ENCODE measurements around the gene TMEM204. TPM values are rescaled to one million over a fixed set of nuclear protein-coding genes. Genes with fewer than 3 reads are reported as not detected.

The TMEM204 gene
- total RNA-seq, 1 donor from 2014 or later: 37.2 TPM

DNA sequence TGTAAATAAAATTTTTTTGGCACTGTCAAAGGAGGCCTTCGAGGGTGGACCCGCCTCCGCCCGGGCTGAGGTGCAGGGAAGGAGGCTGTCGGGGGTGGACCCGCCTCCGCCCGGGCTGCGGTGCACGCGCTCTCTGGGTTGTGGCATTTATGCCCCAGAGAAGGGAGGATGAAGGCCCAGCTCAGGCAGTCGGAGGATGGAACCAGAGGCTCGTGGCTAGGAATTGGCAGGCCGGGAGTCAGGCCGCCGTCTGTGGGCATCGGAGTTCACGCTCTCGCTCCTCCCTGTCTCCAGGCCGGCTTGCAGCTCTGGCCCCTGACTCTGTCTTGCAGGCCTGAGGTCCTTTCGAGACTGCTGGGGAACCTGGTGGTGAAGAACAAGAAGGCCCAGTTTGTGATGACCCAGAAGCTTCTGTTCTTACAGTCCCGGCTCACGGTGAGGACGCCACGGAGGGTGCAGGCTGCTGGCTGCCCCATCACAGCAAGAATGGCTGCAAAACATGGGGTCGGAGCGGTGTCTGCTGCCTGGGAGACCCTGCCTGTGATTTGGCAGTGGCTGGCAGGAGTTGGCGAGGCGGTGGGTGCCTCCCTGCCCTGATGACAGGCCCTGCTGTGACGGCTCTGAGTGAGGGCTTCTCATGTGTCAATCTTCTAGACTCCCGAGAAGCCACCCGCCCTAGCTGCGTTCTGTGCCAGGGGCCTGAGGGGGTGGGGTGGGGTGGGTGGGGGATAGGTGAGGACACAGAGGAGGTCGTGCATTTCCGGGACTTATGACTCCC is 34.4 kb upstream of the TMEM204 start:
- DNase-seq (ENCODE audit: low spot score): no peak

DNA sequence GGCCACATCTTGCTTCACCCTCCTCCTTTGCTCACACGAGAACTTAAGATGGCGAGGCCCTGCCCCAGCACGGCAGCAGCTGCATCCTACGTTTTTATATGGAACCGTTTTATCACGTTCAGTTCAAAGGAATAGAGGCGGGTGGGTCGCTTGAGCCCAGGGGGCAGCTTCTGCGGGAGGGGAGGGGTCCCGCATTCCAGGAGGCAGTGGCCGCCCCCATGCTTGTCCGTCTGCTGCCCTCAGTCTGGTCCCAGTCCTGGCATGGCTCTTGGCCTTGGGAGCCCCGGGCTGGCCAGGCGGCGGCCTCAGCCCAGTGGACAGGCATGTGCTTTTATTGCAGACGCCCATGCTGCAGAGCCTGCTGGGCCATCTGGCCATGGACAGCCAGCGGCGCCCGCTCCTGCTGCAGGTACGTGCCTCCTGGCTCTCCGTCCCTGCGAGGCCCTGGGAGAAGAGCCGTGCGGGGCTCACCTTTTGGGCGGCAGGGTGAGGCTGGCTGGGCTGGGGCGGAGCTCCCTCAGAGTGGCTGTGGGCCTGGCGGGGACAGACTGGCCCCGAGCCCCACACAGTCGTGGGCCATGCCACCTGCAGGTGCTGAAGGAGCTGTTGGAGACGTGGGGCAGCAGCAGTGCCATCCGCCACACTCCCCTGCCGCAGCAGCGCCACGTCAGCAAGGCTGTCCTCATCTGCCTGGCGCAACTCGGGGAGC is 33.6 kb upstream of the TMEM204 start:
- DNase-seq (ENCODE audit: low spot score): no peak

DNA sequence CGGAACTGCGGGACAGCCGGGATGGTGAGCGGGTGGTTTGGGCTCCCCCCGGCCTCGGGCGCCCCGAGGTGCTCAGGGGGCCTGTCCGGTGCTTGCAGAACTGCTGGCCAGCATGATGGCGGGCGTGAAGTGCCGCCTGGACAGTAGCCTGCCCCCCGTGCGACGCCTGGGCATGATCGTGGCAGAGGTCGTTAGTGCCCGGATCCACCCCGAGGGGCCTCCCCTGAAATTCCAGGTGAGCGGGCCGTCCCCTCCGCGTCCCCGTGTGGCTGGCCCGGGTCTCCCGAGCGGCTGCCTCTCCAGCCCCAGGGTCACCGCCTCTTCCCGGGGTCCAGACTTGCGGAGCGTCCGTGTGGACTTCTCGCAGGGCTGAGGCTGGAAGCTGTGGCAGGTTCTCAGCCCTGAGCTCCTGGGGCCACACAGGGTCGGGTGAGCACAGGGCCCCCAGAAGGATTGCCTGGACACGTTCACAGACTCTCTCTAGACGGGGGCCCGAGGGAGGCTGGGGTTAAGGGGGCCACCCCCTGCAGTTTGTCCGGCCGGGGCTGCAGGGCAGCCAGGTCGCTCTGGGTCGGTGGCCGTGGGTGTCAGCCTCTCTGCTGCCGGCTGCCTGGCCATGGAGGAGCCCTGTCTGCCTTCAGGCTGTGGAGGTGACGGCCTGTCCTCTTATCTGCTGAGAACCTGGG is 32.9 kb upstream of the TMEM204 start:
- no peak for DNase-seq (ENCODE audit: low spot score)

DNA sequence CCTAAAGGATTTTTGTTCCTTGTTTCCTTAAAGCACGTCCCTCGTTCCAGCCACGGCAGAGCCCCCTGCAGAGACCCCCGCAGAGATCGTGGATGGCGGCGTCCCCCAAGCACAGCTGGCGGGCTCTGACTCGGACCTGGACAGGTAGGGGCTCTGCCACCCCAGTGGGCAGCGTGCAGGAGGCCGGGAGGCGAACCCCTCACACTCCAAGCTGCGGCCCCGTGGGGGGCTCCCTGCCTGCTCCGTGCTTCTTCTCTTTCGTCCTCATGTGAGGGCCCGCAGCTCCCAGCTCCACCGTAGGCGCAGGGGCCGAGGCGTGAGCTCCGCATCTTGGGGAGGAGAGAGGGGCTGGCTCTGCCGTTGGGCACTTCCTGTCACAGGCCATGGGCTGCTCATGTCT is 31.8 kb upstream of the TMEM204 start:
- no peak for DNase-seq (ENCODE audit: low spot score)

DNA sequence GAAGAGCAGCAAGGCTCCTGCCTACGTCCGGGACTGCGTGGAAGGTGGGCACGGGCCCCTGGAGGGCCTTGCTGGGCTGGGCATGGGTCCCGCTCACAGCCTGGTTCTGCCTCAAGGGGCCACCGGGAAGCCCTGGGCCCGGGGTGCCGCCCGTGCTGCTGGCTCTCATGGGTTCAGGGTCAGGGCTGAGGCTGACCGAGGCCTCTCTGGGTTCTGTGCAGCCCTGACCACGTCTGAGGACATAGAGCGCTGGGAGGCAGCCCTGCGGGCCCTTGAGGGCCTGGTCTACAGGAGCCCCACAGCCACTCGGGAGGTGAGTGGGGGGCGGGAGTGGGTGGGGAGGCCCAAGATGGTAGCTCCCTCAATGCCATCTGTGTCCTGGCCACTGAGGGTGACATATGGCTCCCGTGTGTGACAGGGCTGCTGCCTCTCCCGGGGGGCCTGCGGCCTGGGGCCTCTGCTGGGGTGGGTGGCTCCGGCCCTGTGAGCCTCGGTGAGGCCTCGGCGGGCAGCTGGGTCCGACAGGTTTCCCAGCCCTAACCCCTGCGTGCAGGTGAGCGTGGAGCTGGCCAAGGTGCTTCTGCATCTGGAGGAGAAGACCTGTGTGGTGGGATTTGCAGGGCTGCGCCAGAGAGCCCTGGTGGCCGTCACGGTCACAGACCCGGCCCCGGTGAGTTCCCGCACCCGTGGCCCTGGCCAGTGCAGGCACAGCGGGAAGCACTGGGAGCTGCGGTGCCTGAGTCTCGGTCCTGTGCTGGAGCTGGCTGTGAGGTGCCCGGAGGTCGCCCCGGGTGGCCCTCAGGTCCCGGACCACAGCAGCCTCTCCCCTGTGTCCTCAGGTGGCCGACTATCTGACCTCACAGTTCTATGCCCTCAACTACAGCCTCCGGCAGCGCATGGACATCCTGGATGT is 31.1 kb upstream of the TMEM204 start:
- no peak for DNase-seq (ENCODE audit: low spot score)

DNA sequence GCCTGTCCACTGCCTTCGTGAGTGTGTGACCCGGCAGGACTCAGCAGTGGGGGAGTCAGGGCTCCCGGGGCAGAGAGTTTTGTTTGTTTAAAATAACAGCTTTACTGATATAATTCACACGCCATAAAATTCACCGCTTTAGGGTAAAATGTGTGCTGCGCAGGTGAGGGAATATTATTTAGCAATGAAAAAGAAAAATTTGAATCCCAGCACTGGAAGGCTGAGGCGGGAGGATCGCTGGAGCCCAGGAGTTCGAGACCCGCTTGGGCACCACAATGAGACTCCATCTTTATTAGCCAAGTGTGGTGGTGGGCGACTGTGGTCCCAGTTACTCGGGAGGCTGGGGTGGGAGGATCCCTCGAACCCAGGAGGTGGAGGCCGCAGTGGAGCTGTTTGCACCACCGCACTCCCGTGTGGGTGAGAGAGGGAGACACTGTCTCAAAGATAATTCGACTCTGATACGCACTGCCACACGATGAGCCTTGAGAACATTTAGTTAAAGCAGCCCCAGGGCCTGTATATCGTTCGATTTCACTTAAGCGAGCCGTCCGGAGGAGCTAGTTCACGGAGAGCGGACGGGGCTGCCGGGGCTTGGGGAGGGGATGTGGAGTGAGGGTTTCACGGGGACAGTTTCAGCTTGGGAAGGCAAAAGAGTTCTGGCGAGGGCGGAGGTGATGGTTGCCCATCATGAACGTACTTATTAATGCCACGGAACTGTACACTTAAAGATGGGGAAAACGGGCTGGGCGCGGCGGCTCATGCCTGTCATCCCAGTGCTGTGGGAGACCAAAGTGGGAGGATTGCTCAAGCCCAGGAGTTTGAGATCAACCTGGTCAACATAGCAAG is 30.1 kb upstream of the TMEM204 start:
- DNase-seq (ENCODE audit: low spot score): no peak

DNA sequence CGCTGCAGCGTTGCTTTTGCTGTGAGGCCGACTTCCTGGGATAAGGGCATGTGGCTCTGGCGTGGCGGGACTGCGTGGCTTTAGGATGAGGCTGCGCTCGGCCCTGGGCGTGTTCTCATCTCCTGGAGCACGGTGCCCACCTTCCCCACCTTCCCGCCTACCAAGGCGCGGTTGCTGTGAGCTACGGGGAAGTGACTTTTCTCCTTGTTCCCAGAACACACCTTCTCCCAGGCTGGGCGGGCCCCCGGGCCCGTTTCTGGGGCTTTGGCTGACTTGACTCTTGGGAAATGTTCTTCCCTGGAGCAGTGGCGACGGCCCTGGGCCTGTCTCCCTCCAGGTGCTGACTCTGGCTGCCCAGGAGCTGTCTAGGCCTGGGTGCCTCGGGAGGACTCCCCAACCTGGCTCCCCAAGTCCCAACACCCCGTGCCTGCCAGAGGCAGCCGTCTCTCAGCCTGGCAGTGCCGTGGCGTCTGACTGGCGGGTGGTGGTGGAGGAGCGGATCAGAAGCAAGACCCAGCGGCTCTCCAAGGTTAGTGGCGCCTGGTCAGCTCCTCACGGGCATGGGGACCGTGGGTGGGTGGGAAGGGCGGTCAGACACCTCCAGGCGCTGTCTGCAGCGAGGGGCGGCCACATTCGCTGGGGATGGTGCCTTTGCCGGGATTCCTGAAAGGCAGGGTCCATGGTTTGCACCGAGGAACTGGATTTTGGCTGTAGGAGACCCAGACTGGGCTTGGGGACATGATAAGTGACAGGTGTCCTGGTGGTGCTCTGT is 28.2 kb upstream of the TMEM204 start:
- no peak for DNase-seq (ENCODE audit: low spot score)

GRCh38 chr16:1505912-1506311 is 27.6 kb upstream of the TMEM204 start:
- no peak for DNase-seq (ENCODE audit: low spot score)

DNA sequence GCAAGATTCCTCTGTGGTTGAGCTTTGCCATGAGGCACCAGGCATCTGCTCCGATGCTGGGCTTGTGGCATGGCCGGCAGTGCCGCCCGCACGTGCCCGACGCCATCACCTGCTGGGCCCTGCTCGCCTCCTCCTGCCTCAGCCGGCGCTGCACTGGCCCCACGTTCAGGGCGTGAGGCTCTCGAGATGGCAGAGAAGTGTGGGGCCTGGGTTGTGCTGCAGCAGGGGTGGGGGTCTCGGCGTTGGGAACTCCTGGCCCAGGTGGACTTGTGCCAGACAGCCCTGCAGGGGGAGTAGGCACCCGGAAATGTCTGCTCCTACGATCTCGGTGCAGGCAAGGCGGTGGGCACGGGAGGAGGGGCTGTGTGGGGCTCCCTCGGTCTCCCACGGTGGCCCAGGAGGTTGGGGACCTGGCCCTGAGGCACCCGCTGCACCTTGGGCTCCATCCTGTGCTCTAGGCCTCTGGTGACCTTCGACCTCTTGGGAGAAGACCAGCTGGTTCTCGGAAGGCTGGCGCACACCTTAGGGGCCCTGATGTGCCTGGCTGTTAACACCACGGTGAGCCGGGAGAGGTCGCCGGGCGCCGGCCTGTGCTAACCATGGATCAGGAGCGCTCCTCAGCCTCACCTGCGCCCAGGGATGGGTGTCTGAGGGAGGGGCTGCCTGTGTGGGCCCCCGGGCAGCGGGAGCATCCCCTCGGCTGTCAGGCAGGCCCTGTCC is 26.8 kb upstream of the TMEM204 start:
- DNase-seq (ENCODE audit: low spot score): no peak

DNA sequence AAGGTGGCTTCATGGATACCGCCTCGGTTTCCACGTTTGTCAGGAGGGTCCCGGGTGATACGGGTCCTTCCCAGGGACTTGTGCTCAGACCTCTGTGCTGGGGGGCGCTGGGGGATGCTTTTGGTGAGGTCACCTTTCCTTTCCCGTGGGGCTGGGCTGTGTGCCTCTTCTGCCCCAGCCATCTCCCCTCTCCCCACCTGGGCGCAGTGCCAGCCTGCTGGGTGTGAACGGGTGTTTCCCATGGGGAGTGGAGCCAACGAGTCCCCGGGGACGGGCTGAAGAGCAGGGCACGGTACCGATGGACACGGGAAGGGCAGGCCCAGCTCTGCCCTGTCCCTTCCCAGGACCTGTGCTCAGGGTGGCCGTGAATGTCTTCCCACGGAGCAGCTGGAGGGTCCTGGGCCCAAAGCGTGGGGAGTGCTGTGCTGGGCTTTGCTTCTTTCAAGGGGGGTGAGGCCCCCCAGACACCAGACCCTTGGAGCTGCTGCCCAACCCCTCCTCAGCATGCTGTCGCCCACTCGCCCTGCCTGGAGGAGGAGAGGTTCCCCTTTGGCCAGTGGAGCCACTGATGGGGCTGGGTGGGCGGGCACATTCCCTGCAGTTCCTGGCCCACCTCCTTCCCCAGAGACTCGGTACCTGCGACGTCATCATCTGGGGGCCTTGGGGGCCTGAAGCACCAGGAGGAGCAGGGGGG is 24.8 kb upstream of the TMEM204 start:
- no peak for DNase-seq (ENCODE audit: low spot score)

DNA sequence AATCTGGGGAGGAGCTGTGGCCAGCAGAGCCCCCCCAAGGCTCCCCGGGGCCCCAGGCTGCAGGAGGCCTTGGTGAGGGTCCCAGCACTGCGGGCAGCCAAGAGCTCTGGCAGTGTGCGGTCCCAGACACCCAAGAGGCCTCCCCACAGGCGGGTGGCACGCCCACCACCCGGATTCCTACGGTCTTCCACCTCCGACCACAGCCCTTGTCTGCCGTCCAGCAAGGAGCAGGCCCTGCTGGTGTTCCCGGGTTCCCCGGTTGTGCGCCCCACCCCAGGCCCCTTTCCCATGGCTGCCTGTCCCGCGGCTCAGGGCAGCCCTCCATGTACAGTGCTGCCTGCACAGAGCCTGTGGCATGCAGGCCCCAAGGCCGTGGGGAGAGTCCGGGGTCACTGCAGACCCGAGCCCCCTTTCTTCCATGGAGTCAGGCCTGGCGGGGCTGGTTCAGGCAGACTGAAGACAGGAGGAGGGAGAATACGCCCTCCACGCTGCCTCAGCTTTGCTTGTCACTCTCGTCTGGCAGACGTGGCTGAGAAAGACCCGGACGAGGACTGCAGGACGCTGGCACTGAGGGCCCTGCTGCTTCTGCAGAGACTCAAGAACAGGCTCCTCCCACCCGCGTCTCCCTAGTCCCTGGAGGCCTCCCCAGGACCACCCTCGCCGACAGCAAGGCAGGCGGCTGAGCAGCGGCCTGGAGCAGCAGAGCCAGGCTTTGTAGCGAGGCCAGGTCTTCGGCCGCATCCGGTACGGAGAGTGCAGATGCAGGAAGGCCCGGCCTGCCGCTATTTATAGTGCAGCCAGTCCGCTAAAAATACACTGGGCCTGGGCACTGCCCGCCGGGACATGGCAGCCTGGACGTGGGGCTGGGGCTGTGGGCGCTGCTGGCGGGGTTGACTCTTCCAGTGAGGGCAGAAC is 23.9 kb upstream of the TMEM204 start:
- no peak for DNase-seq (ENCODE audit: low spot score)

GRCh38 chr16:1510272-1510671 is 23.2 kb upstream of the TMEM204 start:
- no peak for DNase-seq (ENCODE audit: low spot score)

DNA sequence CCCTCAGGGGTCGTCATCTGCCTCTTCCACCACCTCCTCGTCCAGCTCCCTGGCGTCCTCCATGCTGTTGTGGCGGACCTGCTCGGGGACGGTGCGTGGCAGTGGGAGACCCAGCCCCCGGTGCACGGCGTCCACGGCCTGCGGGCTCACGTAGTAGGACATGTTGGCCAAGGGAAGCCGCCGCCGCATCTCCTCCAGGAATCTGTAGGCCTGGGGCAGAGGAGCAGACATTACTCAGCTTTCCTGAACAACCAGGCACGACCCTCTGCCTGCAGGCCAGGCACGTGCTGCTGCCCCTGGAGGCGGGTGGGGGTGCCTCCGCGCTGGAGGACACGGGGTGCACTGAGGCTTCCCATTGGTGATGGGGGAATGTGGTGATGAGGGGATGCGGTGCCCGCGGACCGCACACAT is 22.5 kb upstream of the TMEM204 start:
- no peak for DNase-seq (ENCODE audit: low spot score)

DNA sequence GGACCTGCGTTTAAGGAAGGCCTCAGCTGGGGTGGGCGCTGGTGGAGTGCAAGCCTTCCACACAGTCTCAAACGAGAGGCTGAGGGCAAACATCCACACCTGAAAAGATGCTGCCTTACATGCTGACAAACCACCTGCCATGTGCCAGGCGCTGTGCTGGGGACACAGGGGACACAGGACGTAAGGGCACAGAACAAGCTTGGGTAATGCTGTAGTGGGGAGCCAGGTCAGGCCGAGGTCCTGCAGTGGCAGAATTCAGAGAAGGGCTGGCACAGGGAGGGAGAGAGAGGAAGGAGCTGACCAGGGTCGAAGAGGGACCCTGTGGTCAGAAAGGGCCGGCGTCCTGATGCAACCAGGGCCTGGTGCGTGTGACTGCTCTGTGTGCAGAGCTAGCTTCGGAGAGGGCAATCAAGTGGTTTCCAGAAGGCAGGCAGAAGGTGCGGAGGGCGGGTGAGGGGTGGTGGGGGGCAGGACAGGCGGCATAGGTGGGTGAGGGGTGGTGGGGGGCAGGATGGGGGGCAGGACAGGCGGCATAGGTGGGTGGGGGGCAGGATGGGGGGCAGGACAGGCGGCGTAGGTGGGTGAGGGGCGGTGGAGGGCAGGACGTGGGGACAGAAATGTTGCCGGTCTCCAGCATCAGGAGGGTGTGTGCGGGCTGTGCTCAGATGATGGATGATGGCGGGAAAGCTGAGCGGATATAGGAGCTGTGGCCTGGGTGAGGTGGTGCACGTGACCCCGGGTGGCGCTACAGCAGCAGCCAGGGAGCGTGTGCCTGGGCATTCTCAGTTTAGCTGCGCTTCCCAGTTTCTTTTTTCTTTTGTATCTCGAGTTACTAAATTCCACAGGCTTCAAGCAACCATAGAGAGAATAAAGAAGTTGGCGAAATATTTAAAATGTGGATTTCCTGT is 21.6 kb upstream of the TMEM204 start:
- DNase-seq (ENCODE audit: low spot score): no peak

DNA sequence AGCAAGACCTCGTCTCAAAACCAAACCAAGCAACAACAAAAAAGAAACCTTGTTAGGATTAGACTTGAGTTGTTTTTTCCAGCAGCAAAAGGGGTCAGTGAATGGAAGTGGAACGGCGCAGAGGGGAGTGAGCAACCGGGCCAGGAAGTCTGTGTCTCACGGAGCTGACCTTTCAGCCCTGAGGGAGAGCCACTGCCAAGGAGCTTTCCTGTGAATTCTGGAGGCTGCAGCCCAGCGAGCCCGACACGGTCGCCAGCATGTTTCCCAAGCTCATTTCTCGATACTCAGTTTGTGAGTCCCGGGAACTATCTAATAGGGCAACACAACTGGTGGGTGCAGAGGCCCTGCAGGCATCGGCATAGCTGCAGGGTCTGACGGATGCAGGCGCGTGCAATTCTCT is 20.7 kb upstream of the TMEM204 start:
- no peak for DNase-seq (ENCODE audit: low spot score)

GRCh38 chr16:1514507-1514906 is 19.0 kb upstream of the TMEM204 start:
- no peak for DNase-seq (ENCODE audit: low spot score)

All from mesenteric fat pad (tissue), 1 donor.